Measurements from ENCODE around the gene SLF1. TPM values are rescaled to one million over a fixed set of nuclear protein-coding genes. Genes with fewer than 3 reads are reported as not detected.
A peak's percentile ranks its signal among the peaks of the same experiment; 100 is the strongest.

The SLF1 gene
- total and polyA plus RNA-seq, 9 of the 15 experiments (the other 6 are each of a cell fraction or from before 2014, with no cell fraction given): 9.8 to 31.1 (median 16.3) TPM

DNA sequence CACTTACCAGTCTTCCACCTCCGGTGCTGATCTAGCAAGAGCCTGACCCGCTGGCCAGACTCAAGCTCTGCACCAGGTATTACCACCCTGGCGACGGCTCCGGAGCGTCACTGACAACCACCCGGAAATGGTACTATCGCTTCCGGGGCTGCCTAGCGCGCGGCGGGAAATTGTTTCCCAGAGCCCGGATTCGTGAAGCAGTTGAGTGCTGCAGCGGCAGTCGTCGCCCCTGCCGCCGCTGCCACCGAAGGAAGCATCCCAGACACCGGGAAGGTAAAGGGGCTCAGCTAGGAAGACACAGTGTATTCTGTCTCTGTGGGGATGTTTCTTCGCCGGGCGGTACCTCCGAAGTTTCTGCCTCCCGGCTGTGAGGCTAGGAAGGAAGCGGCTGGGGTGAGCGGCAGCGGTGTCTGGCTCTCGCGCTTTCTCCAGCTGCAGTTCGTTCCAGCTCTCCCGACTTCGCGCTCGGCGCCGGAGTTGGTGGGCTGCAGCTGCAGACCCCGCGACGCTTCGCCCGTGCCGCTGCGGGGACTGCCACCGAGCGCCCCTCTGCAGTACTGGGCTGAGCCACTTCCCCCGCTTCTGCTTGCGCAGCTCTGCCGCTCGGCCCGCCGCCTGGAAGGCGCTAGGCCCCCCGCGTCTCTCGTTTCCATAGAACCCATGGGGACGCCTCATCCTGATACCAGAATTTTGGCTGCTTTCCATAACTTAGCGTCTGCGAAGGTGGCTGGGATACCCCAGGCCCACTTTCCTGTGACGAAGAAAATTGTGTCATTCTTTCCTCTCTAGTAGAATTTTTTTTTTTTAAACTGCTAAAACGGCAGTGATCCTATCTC is at the start of gene SLF1, which contains the start of gene KIAA0825 (continued):
- TF ChIP-seq E2F4 (CRISPR knock-in tag; IDR thresholded peaks at IDR 0.05; ENCODE audit: low read depth) (peak; percentile 95), ZNF134 (CRISPR knock-in tag; conservative IDR thresholded peaks at IDR 0.05) (no peak), XRCC3 (IDR thresholded peaks at IDR 0.05) (no peak), IRF9 (tag; IDR thresholded peaks at IDR 0.05) (no peak), TRIM24 (IDR thresholded peaks at IDR 0.05) (peak in 1 of 2 experiments; percentile 80; a peak in 2 of 4 replicates), POLR2AphosphoS5 (IDR thresholded peaks at IDR 0.05; ENCODE audit: control insufficient read depth, insufficient read depth, low read depth, low read length) (peak; percentile 48; the same call in 1 of the 2 replicates), IRF1 (CRISPR knock-in tag; IDR thresholded peaks at IDR 0.05; ENCODE audit: borderline replicate concordance) (no peak), ZBTB17 (CRISPR knock-in tag; IDR thresholded peaks at IDR 0.05) (no peak), RBBP5 (IDR thresholded peaks at IDR 0.05; ENCODE audit: borderline replicate concordance, insufficient read depth, low read length, poor library complexity, severe bottlenecking) (peak; percentile 99), ZNF41 (CRISPR knock-in tag; conservative IDR thresholded peaks at IDR 0.05) (no peak), ZNF165 (CRISPR knock-in tag; IDR thresholded peaks at IDR 0.05; ENCODE audit: borderline replicate concordance) (no peak)
- TF ChIP-seq, protein P1, sequence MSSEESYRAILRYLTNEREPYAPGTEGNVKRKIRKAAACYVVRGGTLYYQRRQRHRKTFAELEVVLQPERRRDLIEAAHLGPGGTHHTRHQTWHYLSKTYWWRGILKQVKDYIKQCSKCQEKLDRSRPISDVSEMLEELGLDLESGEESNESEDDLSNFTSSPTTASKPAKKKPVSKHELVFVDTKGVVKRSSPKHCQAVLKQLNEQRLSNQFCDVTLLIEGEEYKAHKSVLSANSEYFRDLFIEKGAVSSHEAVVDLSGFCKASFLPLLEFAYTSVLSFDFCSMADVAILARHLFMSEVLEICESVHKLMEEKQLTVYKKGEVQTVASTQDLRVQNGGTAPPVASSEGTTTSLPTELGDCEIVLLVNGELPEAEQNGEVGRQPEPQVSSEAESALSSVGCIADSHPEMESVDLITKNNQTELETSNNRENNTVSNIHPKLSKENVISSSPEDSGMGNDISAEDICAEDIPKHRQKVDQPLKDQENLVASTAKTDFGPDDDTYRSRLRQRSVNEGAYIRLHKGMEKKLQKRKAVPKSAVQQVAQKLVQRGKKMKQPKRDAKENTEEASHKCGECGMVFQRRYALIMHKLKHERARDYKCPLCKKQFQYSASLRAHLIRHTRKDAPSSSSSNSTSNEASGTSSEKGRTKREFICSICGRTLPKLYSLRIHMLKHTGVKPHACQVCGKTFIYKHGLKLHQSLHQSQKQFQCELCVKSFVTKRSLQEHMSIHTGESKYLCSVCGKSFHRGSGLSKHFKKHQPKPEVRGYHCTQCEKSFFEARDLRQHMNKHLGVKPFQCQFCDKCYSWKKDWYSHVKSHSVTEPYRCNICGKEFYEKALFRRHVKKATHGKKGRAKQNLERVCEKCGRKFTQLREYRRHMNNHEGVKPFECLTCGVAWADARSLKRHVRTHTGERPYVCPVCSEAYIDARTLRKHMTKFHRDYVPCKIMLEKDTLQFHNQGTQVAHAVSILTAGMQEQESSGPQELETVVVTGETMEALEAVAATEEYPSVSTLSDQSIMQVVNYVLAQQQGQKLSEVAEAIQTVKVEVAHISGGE (CRISPR knock-in tag; IDR thresholded peaks at IDR 0.05): peak; percentile 86 to 98 (median 97)
- TF ChIP-seq, protein P2, sequence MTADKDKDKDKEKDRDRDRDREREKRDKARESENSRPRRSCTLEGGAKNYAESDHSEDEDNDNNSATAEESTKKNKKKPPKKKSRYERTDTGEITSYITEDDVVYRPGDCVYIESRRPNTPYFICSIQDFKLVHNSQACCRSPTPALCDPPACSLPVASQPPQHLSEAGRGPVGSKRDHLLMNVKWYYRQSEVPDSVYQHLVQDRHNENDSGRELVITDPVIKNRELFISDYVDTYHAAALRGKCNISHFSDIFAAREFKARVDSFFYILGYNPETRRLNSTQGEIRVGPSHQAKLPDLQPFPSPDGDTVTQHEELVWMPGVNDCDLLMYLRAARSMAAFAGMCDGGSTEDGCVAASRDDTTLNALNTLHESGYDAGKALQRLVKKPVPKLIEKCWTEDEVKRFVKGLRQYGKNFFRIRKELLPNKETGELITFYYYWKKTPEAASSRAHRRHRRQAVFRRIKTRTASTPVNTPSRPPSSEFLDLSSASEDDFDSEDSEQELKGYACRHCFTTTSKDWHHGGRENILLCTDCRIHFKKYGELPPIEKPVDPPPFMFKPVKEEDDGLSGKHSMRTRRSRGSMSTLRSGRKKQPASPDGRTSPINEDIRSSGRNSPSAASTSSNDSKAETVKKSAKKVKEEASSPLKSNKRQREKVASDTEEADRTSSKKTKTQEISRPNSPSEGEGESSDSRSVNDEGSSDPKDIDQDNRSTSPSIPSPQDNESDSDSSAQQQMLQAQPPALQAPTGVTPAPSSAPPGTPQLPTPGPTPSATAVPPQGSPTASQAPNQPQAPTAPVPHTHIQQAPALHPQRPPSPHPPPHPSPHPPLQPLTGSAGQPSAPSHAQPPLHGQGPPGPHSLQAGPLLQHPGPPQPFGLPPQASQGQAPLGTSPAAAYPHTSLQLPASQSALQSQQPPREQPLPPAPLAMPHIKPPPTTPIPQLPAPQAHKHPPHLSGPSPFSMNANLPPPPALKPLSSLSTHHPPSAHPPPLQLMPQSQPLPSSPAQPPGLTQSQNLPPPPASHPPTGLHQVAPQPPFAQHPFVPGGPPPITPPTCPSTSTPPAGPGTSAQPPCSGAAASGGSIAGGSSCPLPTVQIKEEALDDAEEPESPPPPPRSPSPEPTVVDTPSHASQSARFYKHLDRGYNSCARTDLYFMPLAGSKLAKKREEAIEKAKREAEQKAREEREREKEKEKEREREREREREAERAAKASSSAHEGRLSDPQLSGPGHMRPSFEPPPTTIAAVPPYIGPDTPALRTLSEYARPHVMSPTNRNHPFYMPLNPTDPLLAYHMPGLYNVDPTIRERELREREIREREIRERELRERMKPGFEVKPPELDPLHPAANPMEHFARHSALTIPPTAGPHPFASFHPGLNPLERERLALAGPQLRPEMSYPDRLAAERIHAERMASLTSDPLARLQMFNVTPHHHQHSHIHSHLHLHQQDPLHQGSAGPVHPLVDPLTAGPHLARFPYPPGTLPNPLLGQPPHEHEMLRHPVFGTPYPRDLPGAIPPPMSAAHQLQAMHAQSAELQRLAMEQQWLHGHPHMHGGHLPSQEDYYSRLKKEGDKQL (CRISPR knock-in tag; IDR thresholded peaks at IDR 0.05; ENCODE audit: borderline replicate concordance): no peak

All from K562 (cell line).